GM19455 (cell line): ENCODE measurements around the gene EIPR1.

Experiments used
- ATAC-seq: cut with Tn5 transposase; IDR thresholded peaks from one replicate; pipeline ENCODE4 v1.9.1; 2021; ENCODE audit not compliant: unreplicated experiment

Gene EIPR1

GRCh38 chr2:3325458-3326181 is 52.0 kb downstream of the EIPR1 start:
- ATAC-seq: no peak

GRCh38 chr2:3324404-3325281 is 53.0 kb downstream of the EIPR1 start:
- no peak for ATAC-seq

GRCh38 chr2:3324036-3324386 is 53.6 kb downstream of the EIPR1 start:
- ATAC-seq: no peak

- no peak for ATAC-seq
Observed at GRCh38 chr2:3323360-3324035, 54.1 kb downstream of the EIPR1 start.

GRCh38 chr2:3322311-3322970 is 55.2 kb downstream of the EIPR1 start:
- no peak for ATAC-seq

- no peak for ATAC-seq
Observed at GRCh38 chr2:3321825-3322224, 55.8 kb downstream of the EIPR1 start.

- ATAC-seq: no peak
Observed at GRCh38 chr2:3320910-3321605, 56.6 kb downstream of the EIPR1 start.

- ATAC-seq: no peak
Observed at GRCh38 chr2:3319745-3320566, 57.7 kb downstream of the EIPR1 start.

GRCh38 chr2:3319134-3319533 is 58.5 kb downstream of the EIPR1 start:
- ATAC-seq: no peak

GRCh38 chr2:3317871-3318590 is 59.6 kb downstream of the EIPR1 start:
- no peak for ATAC-seq

- no peak for ATAC-seq
Observed at GRCh38 chr2:3317277-3317685, 60.3 kb downstream of the EIPR1 start.

- no peak for ATAC-seq
Observed at GRCh38 chr2:3316456-3317276, 61.0 kb downstream of the EIPR1 start.

GRCh38 chr2:3314626-3315025 is 63.0 kb downstream of the EIPR1 start:
- no peak for ATAC-seq

GRCh38 chr2:3313781-3314375 is 63.7 kb downstream of the EIPR1 start:
- no peak for ATAC-seq

GRCh38 chr2:3312576-3313345 is 64.9 kb downstream of the EIPR1 start:
- ATAC-seq: no peak

- no peak for ATAC-seq
Observed at GRCh38 chr2:3311601-3312000, 66.0 kb downstream of the EIPR1 start.
